HK-2 (cell line): ENCODE data around the gene CCDC192.

ENCODE experiments used
- DNase-seq: peaks from one replicate; pipeline ENCODE4 v3.0.0-alpha.2; 2018; ENCODE audit not compliant: unreplicated experiment

Gene CCDC192

GRCh38 chr5:127810017-127810416 lies 106.8 kb downstream of the CCDC192 start:
- DNase-seq = no peak

GRCh38 chr5:127810707-127811490 lies 107.7 kb downstream of the CCDC192 start:
- DNase-seq = no peak

GRCh38 chr5:127812570-127812969 lies 109.4 kb downstream of the CCDC192 start:
- DNase-seq = no peak

GRCh38 chr5:127813633-127814587 lies 110.7 kb downstream of the CCDC192 start:
- no peak for DNase-seq

GRCh38 chr5:127814588-127814973 lies 111.4 kb downstream of the CCDC192 start:
- DNase-seq = no peak

GRCh38 chr5:127820910-127821553 lies 117.8 kb downstream of the CCDC192 start:
- DNase-seq = peak; percentile 27

GRCh38 chr5:127821896-127822295 lies 118.7 kb downstream of the CCDC192 start:
- DNase-seq = no peak

GRCh38 chr5:127824126-127824525 lies 120.9 kb downstream of the CCDC192 start:
- DNase-seq = no peak

- no peak for DNase-seq
These were observed 122.8 kb downstream of the CCDC192 start for GRCh38 chr5:127826011-127826410.

GRCh38 chr5:127827451-127827850 lies 124.3 kb downstream of the CCDC192 start:
- DNase-seq = no peak

- DNase-seq = no peak
These were observed 127.0 kb downstream of the CCDC192 start for GRCh38 chr5:127830157-127830556.

GRCh38 chr5:127830829-127831598 lies 127.8 kb downstream of the CCDC192 start:
- no peak for DNase-seq

- no peak for DNase-seq
These were observed 128.9 kb downstream of the CCDC192 start for GRCh38 chr5:127832067-127832466.

GRCh38 chr5:127834094-127834531 lies 130.9 kb downstream of the CCDC192 start:
- no peak for DNase-seq

- no peak for DNase-seq
These were observed 131.4 kb downstream of the CCDC192 start for GRCh38 chr5:127834554-127834953.

GRCh38 chr5:127838661-127839060 lies 135.5 kb downstream of the CCDC192 start:
- peak; percentile 26 for DNase-seq

GRCh38 chr5:127839072-127839471 lies 135.9 kb downstream of the CCDC192 start:
- DNase-seq = no peak

- no peak for DNase-seq
These were observed 136.5 kb downstream of the CCDC192 start for GRCh38 chr5:127839496-127840197.

GRCh38 chr5:127840198-127840524 lies 137.0 kb downstream of the CCDC192 start:
- no peak for DNase-seq

- DNase-seq = no peak
These were observed 137.6 kb downstream of the CCDC192 start for GRCh38 chr5:127840809-127841208.

GRCh38 chr5:127844581-127845021 lies 141.4 kb downstream of the CCDC192 start:
- no peak for DNase-seq
